Neural cell (in vitro differentiated cells): ENCODE data around the gene CCN5. TPM values are rescaled to one million over a fixed set of nuclear protein-coding genes. Genes with fewer than 3 reads are reported as not detected.

Source experiments
- H2AFZ ChIP-seq: fragments of 200-600, 300-800 bp; sonication (generic), shearing (Covaris generic); 2 replicates; pipeline ENCODE4 v1.6.0; 2014; ENCODE audit warnings: low read depth, mild to moderate bottlenecking, antibody characterized with exemption, low read length, moderate library complexity
- H3F3A ChIP-seq: fragments of 200-600 bp; shearing (Covaris generic); 2 replicates; pipeline ENCODE4 v1.6.1; 2016; ENCODE audit warnings: mild to moderate bottlenecking, moderate library complexity, mixed read lengths, antibody characterized with exemption, low read length; ENCODE audit not compliant: insufficient read depth, poor library complexity, severe bottlenecking
- H3K27ac ChIP-seq: fragments of 200-600, 300-800 bp; sonication (generic), shearing (Covaris generic); 2 replicates; pipeline ENCODE4 v1.5.1; 2014; ENCODE audit warnings: mild to moderate bottlenecking, low read length, moderate library complexity
- H3K27me3 ChIP-seq: fragments of 300-800, 200-600 bp; sonication (generic), shearing (Covaris generic); 2 replicates; pipeline ENCODE4 v1.6.0; 2014; ENCODE audit warnings: mild to moderate bottlenecking, low read depth, low read length, moderate library complexity; ENCODE audit not compliant: insufficient read depth
- H3K36me3 ChIP-seq: fragments of 300-800, 200-600 bp; sonication (generic), shearing (Covaris generic); 2 replicates; pipeline ENCODE4 v1.5.1; 2014; ENCODE audit warnings: mild to moderate bottlenecking, antibody characterized with exemption, low read length, moderate library complexity; ENCODE audit not compliant: insufficient read depth
- H3K4me2 ChIP-seq: fragments of 300-800, 200-600 bp; sonication (generic), shearing (Covaris generic); 2 replicates; pipeline ENCODE4 v1.6.0; 2014; ENCODE audit warnings: mild to moderate bottlenecking, low read length
- H3K4me3 ChIP-seq: fragments of 300-800, 200-600 bp; sonication (generic), shearing (Covaris generic); 2 replicates; pipeline ENCODE4 v1.5.1; 2014; ENCODE audit warnings: mild to moderate bottlenecking, low read length, moderate library complexity
- H3K79me2 ChIP-seq: fragments of 200-600 bp; shearing (Covaris generic); replicated peaks from 2 replicates; pipeline ENCODE4 v1.6.0; 2014; ENCODE audit warnings: mild to moderate bottlenecking, low read length, moderate library complexity; ENCODE audit not compliant: insufficient read depth
- H3K9ac ChIP-seq: fragments of 300-800, 200-600 bp; sonication (generic), shearing (Covaris generic); 2 replicates; pipeline ENCODE4 v1.6.1; 2016; ENCODE audit warnings: mild to moderate bottlenecking, low read length, mixed read lengths
- H3K9me2 ChIP-seq: fragments of 200-600 bp; shearing (Covaris generic); 2 replicates; pipeline ENCODE4 v1.6.1; 2016; ENCODE audit warnings: mild to moderate bottlenecking, low read length, mixed read lengths; ENCODE audit not compliant: insufficient read depth
- H3K9me3 ChIP-seq: fragments of 200-600, 300-800 bp; sonication (generic), shearing (Covaris generic); 2 replicates; pipeline ENCODE4 v1.6.1; 2016; ENCODE audit warnings: mild to moderate bottlenecking, mixed run types, low read length, moderate library complexity, mixed read lengths
- H4K20me1 ChIP-seq: fragments of 200-600 bp; shearing (Covaris generic); 2 replicates; pipeline ENCODE4 v1.6.1; 2016; ENCODE audit warnings: mild to moderate bottlenecking, mixed run types; ENCODE audit not compliant: insufficient read depth
- CTCF ChIP-seq: fragments of 450-650 bp; IDR thresholded peaks from 2 replicates; pipeline ENCODE4 v1.5.1; 2014; ENCODE audit warnings: antibody characterized with exemption, mild to moderate bottlenecking, moderate library complexity; ENCODE audit not compliant: poor library complexity, severe bottlenecking
- EP300 ChIP-seq: fragments of 450-650 bp; conservative IDR thresholded peaks from 2 replicates; pipeline ENCODE4 v1.6.1; 2014; ENCODE audit warnings: antibody characterized with exemption, mild to moderate bottlenecking, moderate library complexity; ENCODE audit not compliant: poor library complexity, severe bottlenecking
- EZH2 ChIP-seq: fragments of 200-600, 300-800 bp; shearing (Covaris generic), sonication (generic); IDR thresholded peaks from 2 replicates; pipeline ENCODE4 v1.6.1; 2014; ENCODE audit warnings: antibody characterized with exemption, low read length, borderline replicate concordance, mild to moderate bottlenecking; ENCODE audit not compliant: insufficient read depth, poor library complexity, severe bottlenecking
- MXI1 ChIP-seq: fragments of 450-650 bp; conservative IDR thresholded peaks from 2 replicates; pipeline ENCODE4 v1.6.1; 2014; ENCODE audit warnings: antibody characterized with exemption, mild to moderate bottlenecking; ENCODE audit not compliant: poor library complexity, severe bottlenecking
- POLR2AphosphoS5 ChIP-seq: IDR thresholded peaks from 2 replicates; pipeline ENCODE4 v1.6.1; 2012
- RAD21 ChIP-seq: fragments of 450-650 bp; conservative IDR thresholded peaks from 2 replicates; pipeline ENCODE4 v1.6.1; 2014; ENCODE audit warnings: antibody characterized with exemption, mild to moderate bottlenecking, moderate library complexity
- REST ChIP-seq: IDR thresholded peaks from 2 replicates; pipeline ENCODE4 v1.6.1; 2012; ENCODE audit warnings: borderline replicate concordance
- SMC3 ChIP-seq: fragments of 450-650 bp; conservative IDR thresholded peaks from 2 replicates; pipeline ENCODE4 v1.6.1; 2014; ENCODE audit warnings: antibody characterized with exemption, mild to moderate bottlenecking, moderate library complexity; ENCODE audit not compliant: poor library complexity
- TAF1 ChIP-seq: IDR thresholded peaks from 2 replicates; pipeline ENCODE4 v1.6.1; 2012; ENCODE audit warnings: low read depth
- polyA plus RNA-seq: library from polyadenylated mRNA; depleted of rRNA; stranded (reverse); fragments of >200 nt; gene quantifications from 2 replicates; pipeline ENCODE4 v1.2.3, GENCODE V29; 2014

Gene CCN5
- polyA plus RNA-seq, 1 donor from 2014 or later, result not detected

DNA sequence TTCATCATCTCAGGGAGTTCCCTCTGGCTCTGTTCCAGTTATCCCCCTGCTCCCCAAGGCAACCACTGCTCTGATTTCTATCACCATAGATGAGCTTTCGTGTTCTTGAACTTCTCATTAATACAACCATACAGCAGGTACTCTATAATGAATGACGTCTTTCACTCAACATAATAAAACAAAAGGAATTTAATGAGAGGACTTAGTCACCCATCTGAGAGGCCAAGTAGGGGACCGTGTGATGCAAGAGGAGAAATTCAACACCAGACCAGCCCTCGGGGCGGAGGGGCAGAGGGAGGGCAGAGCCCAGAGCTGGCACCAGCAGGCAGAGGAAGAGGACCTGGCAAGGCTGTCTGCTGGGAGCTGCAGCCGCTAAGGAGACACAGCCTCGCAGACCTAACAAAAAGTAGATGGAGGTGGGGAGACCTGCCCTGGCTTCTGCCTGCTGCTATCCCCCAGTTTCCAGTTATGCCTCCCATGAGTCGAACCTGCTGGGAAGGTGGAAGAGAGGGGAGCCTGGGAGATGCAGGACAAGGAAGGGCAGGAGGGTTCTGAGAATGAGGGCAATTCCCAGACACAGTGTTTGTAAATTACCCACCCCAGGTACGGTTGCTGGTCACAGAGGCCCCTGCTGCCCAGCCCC lies 13.8 kb downstream of the CCN5 start:
- no peaks in the 10 kb centered on the region for H3K36me3 ChIP-seq
- H3K9me2 ChIP-seq, result no peaks in the 10 kb centered on the region
- H3K4me3 ChIP-seq, result no peak overlapping the region
- H3K27ac ChIP-seq, result no peak overlapping the region
- no peak overlapping the region for H3K4me2 ChIP-seq
- no peaks in the 10 kb centered on the region for H3K27me3 ChIP-seq
- no peaks in the 10 kb centered on the region for H4K20me1 ChIP-seq
- no peaks in the 10 kb centered on the region for H3F3A ChIP-seq
- no peak for TF ChIP-seq POLR2AphosphoS5
- no peak for TF ChIP-seq RAD21
- TF ChIP-seq REST, result no peak
- no peak for TF ChIP-seq EZH2
- no peak for TF ChIP-seq SMC3
- no peak for TF ChIP-seq MXI1
- TF ChIP-seq TAF1, result no peak
- TF ChIP-seq CTCF, result no peak
- TF ChIP-seq EP300, result no peak
- no peak overlapping the region for H2AFZ ChIP-seq
- H3K9me3 ChIP-seq, result no peaks in the 10 kb centered on the region
- no peak overlapping the region for H3K9ac ChIP-seq
- no peaks in the 10 kb centered on the region for H3K79me2 ChIP-seq

DNA sequence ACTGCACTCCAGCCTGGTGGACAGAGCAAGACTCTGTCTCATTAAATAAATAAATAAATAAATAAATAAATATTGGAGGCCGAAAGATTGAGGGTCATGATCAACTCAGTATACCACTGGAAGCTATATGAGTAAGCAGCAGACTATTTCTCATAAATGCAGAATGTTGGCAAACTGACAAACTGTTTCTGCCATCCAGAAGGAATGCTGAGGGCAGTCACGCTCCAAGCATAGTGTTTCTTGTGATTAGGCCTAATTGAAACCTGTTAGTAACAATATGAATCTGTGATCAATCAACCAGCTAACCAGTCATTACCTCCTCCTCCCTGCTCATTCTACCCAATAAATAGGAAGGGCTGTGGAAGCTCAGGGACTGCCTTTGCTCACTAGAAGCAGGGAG lies 15.3 kb downstream of the CCN5 start:
- no peaks in the 10 kb centered on the region for H4K20me1 ChIP-seq
- no peaks in the 10 kb centered on the region for H3K79me2 ChIP-seq
- no peak overlapping the region for H3K9ac ChIP-seq
- no peaks in the 10 kb centered on the region for H3K9me3 ChIP-seq
- H3F3A ChIP-seq, result no peaks in the 10 kb centered on the region
- no peak overlapping the region for H2AFZ ChIP-seq
- H3K27ac ChIP-seq, result no peak overlapping the region
- no peak overlapping the region for H3K4me2 ChIP-seq
- H3K4me3 ChIP-seq, result no peak overlapping the region
- H3K36me3 ChIP-seq, result no peaks in the 10 kb centered on the region
- no peaks in the 10 kb centered on the region for H3K27me3 ChIP-seq
- H3K9me2 ChIP-seq, result no peaks in the 10 kb centered on the region
- TF ChIP-seq EZH2, result no peak

DNA sequence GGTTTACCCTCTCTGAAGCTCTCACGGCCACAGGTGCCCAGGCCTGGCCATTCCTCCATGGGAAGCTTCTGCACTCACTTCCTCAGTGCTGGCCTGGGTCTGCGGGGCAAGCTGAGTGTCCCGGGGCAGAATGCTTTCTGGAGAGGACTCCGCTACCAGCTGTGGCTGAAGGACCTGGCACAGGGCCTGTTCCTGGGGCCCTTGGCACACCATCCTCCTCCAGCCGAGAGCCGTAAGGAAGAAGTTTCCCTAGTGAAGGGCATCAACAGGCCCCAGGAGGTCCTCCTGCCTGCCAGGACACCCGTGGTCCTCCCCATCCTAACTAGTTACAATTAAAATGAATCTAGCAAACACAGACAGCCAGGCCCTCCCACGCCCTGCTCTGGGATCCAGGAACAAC lies 16.5 kb downstream of the CCN5 start:
- Histone ChIP-seq H3K4me2 (no peak overlapping the region), H3K9me2 (no peaks in the 10 kb centered on the region), H4K20me1 (no peaks in the 10 kb centered on the region), H2AFZ (no peak overlapping the region), H3F3A (no peaks in the 10 kb centered on the region), H3K36me3 (no peaks in the 10 kb centered on the region), H3K27ac (no peak overlapping the region), H3K9ac (no peak overlapping the region), H3K27me3 (no peaks in the 10 kb centered on the region), H3K79me2 (no peaks in the 10 kb centered on the region), H3K9me3 (no peaks in the 10 kb centered on the region), H3K4me3 (no peak overlapping the region)
- TF ChIP-seq EZH2 (no peak), POLR2AphosphoS5 (no peak), EP300 (no peak), CTCF (no peak), SMC3 (no peak), RAD21 (no peak), REST (no peak), MXI1 (no peak), TAF1 (no peak)
